K562 (cell line): Measurements from ENCODE around the gene TCEA3. TPM values are rescaled to one million over a fixed set of nuclear protein-coding genes. Genes with fewer than 3 reads are reported as not detected.
A peak's percentile ranks its signal among the peaks of the same experiment; 100 is the strongest.

Source experiments
- PBX2 ChIP-seq, 2 experiments: IDR thresholded peaks in 1 of 2; conservative IDR thresholded peaks in 1 of 2; 2 replicates each; pipeline ENCODE4 v1.6.1; 2016; ENCODE audit warnings: low read depth in 2 of 2, mild to moderate bottlenecking in 1 of 2, missing compliant biosample characterization in 1 of 2, missing genetic modification characterization in 1 of 2, moderate library complexity in 1 of 2
- RBM22 ChIP-seq: fragments of 200-400 bp; formaldehyde crosslinking; IDR thresholded peaks from 2 replicates; pipeline ENCODE4 v1.6.1; 2018; ENCODE audit warnings: low read length, low read depth; ENCODE audit not compliant: poor library complexity, severe bottlenecking
- SRSF9 ChIP-seq: fragments of 200-400 bp; formaldehyde crosslinking; IDR thresholded peaks from 2 replicates; pipeline ENCODE4 v1.6.1; 2017; ENCODE audit warnings: low read depth, low read length, borderline replicate concordance
- TCFL5 ChIP-seq: fragments of 250-450 bp; sonication (Bioruptor Pico); conservative IDR thresholded peaks from 2 replicates; pipeline ENCODE4 v1.6.1; 2021; ENCODE audit warnings: mild to moderate bottlenecking, moderate library complexity, matching md5 sums
- ZBTB40 ChIP-seq, 2 experiments: fragments of 450-650 bp in 1 of 2; sonication (generic) in 1 of 2; formaldehyde crosslinking in 1 of 2; IDR thresholded peaks; 2 replicates each; pipeline versions ENCODE4 v1.7.1 to v1.9.0; 2016 to 2022; ENCODE audit warnings: inconsistent platforms in 1 of 2, mild to moderate bottlenecking in 1 of 2, missing genetic modification reagents in 1 of 2
- ZNF695 ChIP-seq: fragments of 450-650 bp; formaldehyde crosslinking; IDR thresholded peaks from 2 replicates; pipeline ENCODE4 v1.4.0; 2020; ENCODE audit warnings: mild to moderate bottlenecking, moderate library complexity
- polyA plus RNA-seq, 8 experiments: library from polyadenylated mRNA; depleted of rRNA in 4 of 8; stranded (reverse) in 5 of 8; unstranded in 3 of 8; fragments of >200 nt; fragmentation: Nextera tagmentation in 2 of 8; fragmentation: Illumina TruSeq in 1 of 8; extraction: Ambion mirVana in 2 of 8; extraction: Trizol in 1 of 8; gene quantifications; 2 replicates each; pipeline versions ENCODE4 v1.2.1 to v1.2.3, GENCODE V29; 2011 to 2014; ENCODE audit warnings: inconsistent platforms in 1 of 8, missing spikeins in 1 of 8
- total RNA-seq, 7 experiments: library from RNA; depleted of rRNA in 6 of 7; stranded (reverse); fragments of >200 nt in 6 of 7; fragmentation: Illumina TruSeq in 2 of 7; extraction: Trizol in 2 of 7; gene quantifications; 2 replicates each; pipeline versions ENCODE4 v1.2.1 to v1.2.3, GENCODE V29; 2011 to 2021; ENCODE audit warnings: low replicate concordance in 1 of 7
- TF ChIP-seq, protein P1 (sequence below), 2 experiments: fragments of 450-650 bp; conservative IDR thresholded peaks; 2 replicates each; pipeline ENCODE4 v1.6.1; 2017; ENCODE audit warnings: mild to moderate bottlenecking in 2 of 2, moderate library complexity in 2 of 2
- TF ChIP-seq, protein P2 (sequence below): fragments of 450-650 bp; IDR thresholded peaks from 2 replicates; pipeline ENCODE4 v1.7.0; 2016; ENCODE audit warnings: borderline replicate concordance

Gene TCEA3
- total and polyA plus RNA-seq, 9 of the 15 experiments (the other 6 are each of a cell fraction or from before 2014, with no cell fraction given) = 0.03 to 0.55 (median 0.36) TPM

- TF ChIP-seq, protein P1, sequence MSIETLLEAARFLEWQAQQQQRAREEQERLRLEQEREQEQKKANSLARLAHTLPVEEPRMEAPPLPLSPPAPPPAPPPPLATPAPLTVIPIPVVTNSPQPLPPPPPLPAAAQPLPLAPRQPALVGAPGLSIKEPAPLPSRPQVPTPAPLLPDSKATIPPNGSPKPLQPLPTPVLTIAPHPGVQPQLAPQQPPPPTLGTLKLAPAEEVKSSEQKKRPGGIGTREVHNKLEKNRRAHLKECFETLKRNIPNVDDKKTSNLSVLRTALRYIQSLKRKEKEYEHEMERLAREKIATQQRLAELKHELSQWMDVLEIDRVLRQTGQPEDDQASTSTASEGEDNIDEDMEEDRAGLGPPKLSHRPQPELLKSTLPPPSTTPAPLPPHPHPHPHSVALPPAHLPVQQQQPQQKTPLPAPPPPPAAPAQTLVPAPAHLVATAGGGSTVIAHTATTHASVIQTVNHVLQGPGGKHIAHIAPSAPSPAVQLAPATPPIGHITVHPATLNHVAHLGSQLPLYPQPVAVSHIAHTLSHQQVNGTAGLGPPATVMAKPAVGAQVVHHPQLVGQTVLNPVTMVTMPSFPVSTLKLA (conservative IDR thresholded peaks at IDR 0.05) = peak; percentile 93 to 96
- TF ChIP-seq SRSF9 = no peak
- no peak for TF ChIP-seq RBM22
- peak; percentile 95 for TF ChIP-seq PBX2 (CRISPR knock-in tag; IDR thresholded peaks at IDR 0.05; ENCODE audit: low read depth)
- TF ChIP-seq PBX2 (tag; conservative IDR thresholded peaks at IDR 0.05; ENCODE audit: low read depth) = peak; percentile 99
- no peak for TF ChIP-seq TCFL5 (CRISPR knock-in tag)
- TF ChIP-seq, protein P2, sequence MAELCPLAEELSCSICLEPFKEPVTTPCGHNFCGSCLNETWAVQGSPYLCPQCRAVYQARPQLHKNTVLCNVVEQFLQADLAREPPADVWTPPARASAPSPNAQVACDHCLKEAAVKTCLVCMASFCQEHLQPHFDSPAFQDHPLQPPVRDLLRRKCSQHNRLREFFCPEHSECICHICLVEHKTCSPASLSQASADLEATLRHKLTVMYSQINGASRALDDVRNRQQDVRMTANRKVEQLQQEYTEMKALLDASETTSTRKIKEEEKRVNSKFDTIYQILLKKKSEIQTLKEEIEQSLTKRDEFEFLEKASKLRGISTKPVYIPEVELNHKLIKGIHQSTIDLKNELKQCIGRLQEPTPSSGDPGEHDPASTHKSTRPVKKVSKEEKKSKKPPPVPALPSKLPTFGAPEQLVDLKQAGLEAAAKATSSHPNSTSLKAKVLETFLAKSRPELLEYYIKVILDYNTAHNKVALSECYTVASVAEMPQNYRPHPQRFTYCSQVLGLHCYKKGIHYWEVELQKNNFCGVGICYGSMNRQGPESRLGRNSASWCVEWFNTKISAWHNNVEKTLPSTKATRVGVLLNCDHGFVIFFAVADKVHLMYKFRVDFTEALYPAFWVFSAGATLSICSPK = no peak
- no peak for TF ChIP-seq ZNF695
- 0 out of 2 replicates have a peak, but pooled peaks have one; percentile 14 for TF ChIP-seq ZBTB40 (IDR thresholded peaks at IDR 0.05)
- no peak for TF ChIP-seq ZBTB40 (CRISPR knock-in tag; IDR thresholded peaks at IDR 0.05)
Measured at GRCh38 chr1:23344111-23344986, 80.2 kb downstream of the TCEA3 start, which contains the start of gene HNRNPR (continued).
